PFSK-1 (cell line): ENCODE data around the gene FXYD2.

ENCODE experiments used
- FOXP2 ChIP-seq: optimal IDR thresholded peaks from 2 replicates; pipeline ENCODE3; 2011; ENCODE audit warnings: borderline replicate concordance, control low read depth, inconsistent platforms; ENCODE audit not compliant: insufficient read depth; ENCODE audit errors: extremely low read length, extremely low read depth
- POLR2AphosphoS5 ChIP-seq: IDR thresholded peaks from 2 replicates; pipeline ENCODE4 v1.6.1; 2012; ENCODE audit warnings: low read depth, mild to moderate bottlenecking, control low read depth, low read length, moderate library complexity
- REST ChIP-seq, 2 experiments: IDR thresholded peaks; 2 replicates each; pipeline versions ENCODE4 v1.6.1 to v1.8.0; 2011 to 2012; ENCODE audit warnings: low read depth in 2 of 2, low read length in 2 of 2, control low read depth in 1 of 2, inconsistent platforms in 1 of 2, mild to moderate bottlenecking in 1 of 2, moderate library complexity in 1 of 2; ENCODE audit not compliant: insufficient read depth in 1 of 2
- SIN3A ChIP-seq: IDR thresholded peaks from 2 replicates; pipeline ENCODE4 v1.6.1; 2012; ENCODE audit warnings: mild to moderate bottlenecking, low read length, moderate library complexity, borderline replicate concordance; ENCODE audit not compliant: insufficient read depth
- TAF1 ChIP-seq: IDR thresholded peaks from 2 replicates; pipeline ENCODE4 v1.6.1; 2012; ENCODE audit warnings: low read length, control low read depth, borderline replicate concordance; ENCODE audit not compliant: insufficient read depth

Gene FXYD2

DNA sequence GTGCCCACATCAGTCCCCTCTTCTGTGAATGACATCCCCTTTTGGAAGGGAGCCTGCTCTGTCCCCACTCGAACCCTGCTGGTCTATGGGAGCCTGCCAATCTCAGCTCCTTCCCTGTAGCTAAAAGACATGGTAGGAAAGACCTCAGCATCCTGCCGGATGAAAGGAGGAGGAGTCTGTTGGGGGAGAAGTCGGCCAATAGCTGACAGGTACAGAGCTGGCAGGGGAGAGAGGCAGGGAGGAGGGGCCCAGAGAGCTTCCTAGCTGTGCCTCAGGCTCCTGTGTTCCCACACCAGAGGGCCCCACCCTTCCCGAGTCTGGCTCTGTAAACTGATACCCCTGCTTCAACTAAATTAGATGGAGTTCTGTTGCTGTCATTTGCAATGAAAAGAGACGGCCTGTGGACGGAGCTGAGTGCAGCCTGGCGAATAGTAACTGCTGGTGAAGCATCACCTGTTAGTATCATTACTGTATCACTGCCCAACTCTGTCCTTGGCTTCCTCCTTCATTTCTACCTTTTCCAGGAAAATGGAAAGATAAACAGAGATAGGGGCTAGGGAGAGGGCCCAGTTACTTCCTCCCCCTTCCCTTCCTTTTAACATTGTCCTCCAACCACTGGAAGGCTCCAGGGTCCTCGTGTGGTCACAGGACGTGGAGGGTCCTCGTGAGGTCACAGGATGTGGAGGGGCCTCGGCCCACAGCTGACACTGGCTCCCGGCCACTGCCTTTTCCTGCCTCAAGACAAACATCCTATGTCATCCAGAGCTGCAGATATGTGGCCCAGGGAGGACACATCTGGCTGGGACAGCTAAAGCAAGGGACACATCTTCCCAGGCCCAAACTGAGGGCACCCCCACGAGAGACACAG, 36.8 kb upstream of the FXYD2 start:
- peak in 1 of 2 experiments; percentile 42; a peak in 1 of 4 replicates for TF ChIP-seq REST (IDR thresholded peaks at IDR 0.05; ENCODE audit: insufficient read depth in 1 of 2, low read depth in 2 of 2, low read length in 2 of 2)
- peak; percentile 64; the same call in 1 of the 2 replicates for TF ChIP-seq SIN3A
- no peak for TF ChIP-seq POLR2AphosphoS5
- no peak for TF ChIP-seq FOXP2
- no peak for TF ChIP-seq TAF1

DNA sequence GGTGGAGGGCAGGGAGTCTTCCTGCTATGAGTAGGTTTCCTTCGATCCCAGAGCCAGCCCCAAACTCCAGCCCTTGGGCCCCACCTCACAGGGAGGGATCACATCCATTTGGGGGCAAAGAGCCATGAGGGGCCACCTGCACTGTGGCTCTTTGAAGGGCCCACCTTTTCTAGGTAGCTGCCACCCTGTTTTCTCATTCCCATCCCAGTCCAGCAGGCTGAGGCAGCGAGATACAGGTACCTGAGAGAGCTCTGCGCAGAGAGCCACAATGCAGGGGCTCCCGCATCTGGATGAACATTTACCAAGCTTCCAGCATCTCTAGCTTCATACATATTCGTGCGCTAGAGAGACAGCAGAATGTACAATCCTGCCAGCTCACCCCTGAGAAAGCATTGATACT, 35.6 kb upstream of the FXYD2 start:
- TF ChIP-seq POLR2AphosphoS5 (no peak), FOXP2 (no peak), SIN3A (no peak)

DNA sequence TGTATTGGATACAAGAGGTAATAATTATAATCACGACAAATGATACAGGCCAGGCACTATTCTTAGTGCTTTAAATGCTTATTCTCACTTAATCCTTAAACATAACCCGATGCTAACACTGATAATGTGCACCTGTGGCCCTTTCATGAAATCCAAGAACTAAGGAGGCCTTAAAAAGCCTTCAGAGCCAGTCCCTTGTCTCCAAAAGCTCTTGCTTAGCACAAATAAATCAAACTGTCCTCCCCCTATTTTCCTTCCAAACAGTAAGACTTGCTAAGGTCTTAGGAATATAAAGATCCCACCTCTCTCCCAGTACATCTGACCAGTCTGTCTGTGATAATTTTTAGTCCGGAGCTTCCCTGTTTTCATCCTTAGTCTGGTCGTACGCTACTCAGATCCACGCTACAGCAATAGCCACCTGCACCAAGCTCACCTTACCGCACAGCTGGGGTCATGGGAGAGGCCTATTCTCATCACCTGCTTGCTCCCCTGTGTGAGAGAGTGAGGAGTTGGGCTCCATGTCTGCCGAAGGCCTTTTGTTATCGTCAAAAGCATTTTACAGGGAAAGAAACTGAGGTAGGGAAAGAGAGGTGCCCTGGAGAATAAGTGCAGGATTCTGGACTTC, 35.1 kb upstream of the FXYD2 start:
- TF ChIP-seq REST (IDR thresholded peaks at IDR 0.05; ENCODE audit: insufficient read depth in 1 of 2, low read depth in 2 of 2, low read length in 2 of 2) (no peak), FOXP2 (no peak), SIN3A (no peak), TAF1 (no peak), POLR2AphosphoS5 (no peak)

GRCh38 chr11:117859061-117859460, 34.5 kb upstream of the FXYD2 start:
- TF ChIP-seq SIN3A, result no peak

GRCh38 chr11:117857734-117858414, 33.3 kb upstream of the FXYD2 start:
- no peak for TF ChIP-seq FOXP2
- no peak for TF ChIP-seq SIN3A
- no peak for TF ChIP-seq REST (IDR thresholded peaks at IDR 0.05; ENCODE audit: insufficient read depth in 1 of 2, low read depth in 2 of 2, low read length in 2 of 2)
- TF ChIP-seq TAF1, result no peak
- no peak for TF ChIP-seq POLR2AphosphoS5
